Esophagus (tissue), 2 donors: ENCODE data around the gene CELSR3. TPM values are rescaled to one million over a fixed set of nuclear protein-coding genes. Genes with fewer than 3 reads are reported as not detected.

Source experiments
- H3K27ac ChIP-seq, 2 donors: one replicate each; pipeline ENCODE4 v1.5.1; 2013; ENCODE audit warnings: low read depth in 2 of 2, mild to moderate bottlenecking in 2 of 2, inconsistent platforms in 1 of 2, low read length in 1 of 2, moderate library complexity in 1 of 2
- H3K27me3 ChIP-seq, 2 donors: one replicate each; pipeline ENCODE4 v1.6.1; 2013; ENCODE audit warnings: low read length in 2 of 2, control low read depth in 1 of 2, mild to moderate bottlenecking in 1 of 2; ENCODE audit not compliant: insufficient read depth in 2 of 2, control insufficient read depth in 1 of 2
- H3K36me3 ChIP-seq, 2 donors: one replicate each; pipeline ENCODE4 v1.6.1; 2013; ENCODE audit warnings: low read length in 1 of 2; ENCODE audit not compliant: control insufficient read depth in 2 of 2, insufficient read depth in 2 of 2
- H3K4me1 ChIP-seq, 2 donors: one replicate each; pipeline ENCODE4 v1.6.1; 2013; ENCODE audit warnings: low read length in 1 of 2; ENCODE audit not compliant: control insufficient read depth in 2 of 2, insufficient read depth in 2 of 2
- H3K4me3 ChIP-seq, 2 donors: one replicate each; pipeline ENCODE4 v1.5.1; 2013; ENCODE audit warnings: low read length in 2 of 2, mild to moderate bottlenecking in 2 of 2, low read depth in 1 of 2, moderate library complexity in 1 of 2
- H3K9me3 ChIP-seq, 2 donors: one replicate each; pipeline ENCODE4 v1.6.1; 2013; ENCODE audit warnings: mild to moderate bottlenecking in 2 of 2, low read depth in 1 of 2, low read length in 1 of 2, moderate library complexity in 1 of 2; ENCODE audit not compliant: control insufficient read depth in 2 of 2, insufficient read depth in 1 of 2
- WGBS, 2 donors: extraction: QIAGEN DNeasy Blood & Tissue Kit; methylation state at CpG; one replicate each; pipeline ENCODE4 v1.1.7; 2013; 5-methylcytosine and 5-hydroxymethylcytosine counted together
- polyA plus RNA-seq, 2 donors: library from polyadenylated mRNA; stranded (reverse); fragments of 200-250 nt; gene quantifications; one replicate each; pipeline ENCODE4 v1.2.3, GENCODE V29; 2013
- donor health status: healthy with polysubstance abuse.
- donor health status: Bipolar disorder and iron deficiency.

CELSR3 gene
- polyA plus RNA-seq, 2 donors = 0.36 to 0.77 TPM

- peaks cover 2 to 12% of the 10 kb centered on the region in 2 donors for H3K4me1 ChIP-seq
These were observed 33.9 kb upstream of the CELSR3 start for GRCh38 chr3:48696601-48697000.

DNA sequence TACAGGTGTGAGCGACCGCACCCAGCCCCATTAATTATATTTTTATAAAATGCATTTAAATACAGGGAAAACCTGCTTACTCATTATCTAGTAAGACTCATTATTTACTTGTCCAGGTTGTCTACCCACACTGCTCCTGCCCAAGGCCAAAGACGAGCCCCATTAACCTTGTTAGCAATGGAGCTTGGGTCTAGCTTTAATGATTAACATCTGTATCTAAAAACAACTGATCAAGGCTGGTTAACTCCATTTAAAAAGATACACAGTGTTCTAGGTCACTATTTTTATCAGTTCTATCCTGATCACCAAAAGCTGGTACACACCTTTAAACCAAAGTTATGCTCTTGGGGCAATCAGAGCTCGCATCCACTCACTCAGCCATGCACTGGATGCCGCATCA, 33.5 kb upstream of the CELSR3 start:
- no peaks in the 10 kb centered on the region for H3K27me3 ChIP-seq
- 84 to 94% methylated on average over 5 of the region's 5 CpGs for WGBS, 2 donors
- H3K9me3 ChIP-seq = no peaks in the 10 kb centered on the region
- no peak overlapping the region for H3K27ac ChIP-seq
- peaks cover 8 to 22% of the 10 kb centered on the region in 2 donors for H3K36me3 ChIP-seq
- peaks cover 2 to 12% of the 10 kb centered on the region in 2 donors for H3K4me1 ChIP-seq
- no peak overlapping the region for H3K4me3 ChIP-seq

More at GRCh38 chr3:48696601-48697000, 33.9 kb upstream of the CELSR3 start:
- Histone ChIP-seq H3K9me3 (no peaks in the 10 kb centered on the region), H3K4me3 (no peak overlapping the region), H3K27me3 (no peaks in the 10 kb centered on the region), H3K27ac (no peak overlapping the region), H3K36me3 (peaks cover 8 to 19% of the 10 kb centered on the region in 2 donors)

DNA sequence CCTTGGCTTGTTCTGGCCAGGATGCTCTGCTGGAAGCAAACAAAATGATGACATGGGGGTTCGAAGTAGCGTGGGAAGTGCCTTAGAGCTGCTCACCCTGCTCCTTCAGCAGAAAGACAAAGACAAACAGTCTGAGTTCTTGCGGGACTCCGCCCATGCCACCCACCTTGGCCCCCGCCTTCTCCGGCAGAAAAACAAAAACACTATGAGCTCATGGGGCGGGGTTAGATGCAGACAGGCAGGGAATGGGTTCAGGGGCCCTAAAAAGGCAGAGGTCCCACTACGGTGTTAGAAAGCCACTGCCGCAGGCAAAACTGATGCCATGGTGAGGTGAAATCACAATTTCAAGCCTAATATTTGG, 32.7 kb upstream of the CELSR3 start:
- H3K4me1 ChIP-seq = peaks cover 2 to 12% of the 10 kb centered on the region in 2 donors
- H3K9me3 ChIP-seq = no peaks in the 10 kb centered on the region
- H3K36me3 ChIP-seq = peaks cover 8 to 24% of the 10 kb centered on the region in 2 donors
- WGBS, 2 donors = 50 to 57% methylated on average over 9 of the region's 9 CpGs
- H3K27ac ChIP-seq = peak overlapping the region; percentile 85 to 94
- no peaks in the 10 kb centered on the region for H3K27me3 ChIP-seq
- H3K4me3 ChIP-seq = peak overlapping the region; percentile 18 to 20

GRCh38 chr3:48694610-48695392, 32.1 kb upstream of the CELSR3 start:
- peak overlapping the region; percentile 18 to 20 for H3K4me3 ChIP-seq
- H3K27me3 ChIP-seq = no peaks in the 10 kb centered on the region
- peak overlapping the region; percentile 85 to 94 for H3K27ac ChIP-seq
- WGBS, 2 donors = 47 to 56% methylated on average over 23 of the region's 23 CpGs
- H3K9me3 ChIP-seq = no peaks in the 10 kb centered on the region
- peaks cover 2 to 12% of the 10 kb centered on the region in 2 donors for H3K4me1 ChIP-seq
- H3K36me3 ChIP-seq = peaks cover 8 to 24% of the 10 kb centered on the region in 2 donors

GRCh38 chr3:48693826-48694225, 31.1 kb upstream of the CELSR3 start:
- 80 to 84% methylated on average over 8 of the region's 8 CpGs for WGBS, 2 donors
- H3K4me3 ChIP-seq = no peak overlapping the region
- no peaks in the 10 kb centered on the region for H3K9me3 ChIP-seq
- peaks cover 8 to 34% of the 10 kb centered on the region in 2 donors for H3K36me3 ChIP-seq
- peaks cover 2 to 12% of the 10 kb centered on the region in 2 donors for H3K4me1 ChIP-seq
- peak overlapping the region; percentile 72 to 85 for H3K27ac ChIP-seq
- no peaks in the 10 kb centered on the region for H3K27me3 ChIP-seq

DNA sequence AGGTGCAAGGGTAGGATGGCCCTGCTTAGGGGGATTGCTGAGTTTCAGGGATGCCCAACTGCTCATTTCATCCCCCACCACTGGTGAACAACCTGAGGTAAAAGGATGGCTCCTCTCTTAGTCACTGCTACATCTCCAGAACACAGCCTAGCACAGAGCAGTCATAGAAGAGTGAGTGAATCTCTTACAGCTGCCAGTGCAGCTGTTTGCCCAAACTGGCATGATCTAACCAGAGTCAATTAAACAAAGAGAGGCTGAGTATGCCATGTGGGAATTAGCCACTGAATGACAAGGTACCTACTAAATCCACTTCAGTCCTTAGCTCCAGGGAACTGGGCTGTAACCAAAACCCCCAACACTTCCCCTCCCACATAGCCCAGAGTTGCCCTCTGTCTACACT, 29.9 kb upstream of the CELSR3 start:
- H3K4me3 ChIP-seq = no peak overlapping the region
- H3K36me3 ChIP-seq = peaks cover 12 to 45% of the 10 kb centered on the region in 2 donors
- H3K9me3 ChIP-seq = no peaks in the 10 kb centered on the region
- H3K27me3 ChIP-seq = no peaks in the 10 kb centered on the region
- peaks cover 2 to 12% of the 10 kb centered on the region in 2 donors for H3K4me1 ChIP-seq
- H3K27ac ChIP-seq = no peak overlapping the region

DNA sequence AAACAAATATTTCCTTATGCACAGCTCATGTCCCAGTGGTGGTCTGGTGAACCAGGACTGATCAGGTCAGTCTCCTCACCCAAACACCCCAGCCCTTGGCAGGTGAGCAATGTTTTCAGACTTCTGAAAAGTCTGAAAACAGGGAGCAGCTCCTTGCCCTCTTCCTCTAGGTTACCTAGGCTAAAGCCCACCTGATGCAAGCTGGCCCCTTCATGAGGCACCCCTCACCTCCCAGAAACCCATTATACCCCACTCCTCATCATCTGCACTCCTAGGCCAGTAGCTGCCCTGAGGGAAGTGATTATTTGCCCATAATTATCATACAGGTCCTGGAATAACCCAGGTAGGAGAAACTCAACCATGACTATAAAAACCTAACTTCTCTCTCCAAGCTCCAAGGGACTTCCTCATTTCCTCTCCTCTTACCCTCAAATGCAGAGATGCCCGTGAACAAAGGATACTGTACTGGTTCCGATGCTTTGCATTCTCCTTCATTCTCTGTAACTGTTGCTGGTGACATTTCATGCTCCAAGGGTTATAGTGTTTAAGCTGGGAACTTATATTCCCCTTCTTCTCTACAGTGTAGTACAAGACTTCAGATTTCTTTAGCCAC, 28.3 kb upstream of the CELSR3 start:
- Histone ChIP-seq H3K27ac (no peak overlapping the region), H3K36me3 (peaks cover 12 to 51% of the 10 kb centered on the region in 2 donors), H3K4me3 (no peak overlapping the region), H3K9me3 (no peaks in the 10 kb centered on the region), H3K4me1 (peaks cover 4 to 12% of the 10 kb centered on the region in 2 donors), H3K27me3 (no peaks in the 10 kb centered on the region)
- 93 to 95% methylated on average over 2 of the region's 2 CpGs for WGBS, 2 donors

DNA sequence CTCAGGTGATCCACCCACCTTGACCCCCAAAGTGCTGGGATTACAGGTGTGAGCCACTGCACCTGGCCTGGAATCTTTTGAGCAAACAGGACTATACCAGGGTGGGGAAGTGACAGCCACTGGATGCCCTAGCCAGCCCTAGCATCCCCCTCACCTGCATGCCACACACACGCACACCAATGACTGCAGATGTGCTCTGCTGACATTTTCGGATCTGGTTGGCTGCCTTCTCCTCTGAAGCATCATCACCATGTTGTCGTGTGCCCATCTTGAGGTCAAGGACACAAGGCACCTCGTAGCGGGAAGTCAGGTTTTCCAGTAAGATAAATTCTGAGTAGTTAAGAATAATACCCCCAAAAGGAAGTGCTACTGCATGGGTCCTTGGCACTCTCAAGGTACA, 26.7 kb upstream of the CELSR3 start:
- H3K4me1 ChIP-seq = peaks cover 5 to 7% of the 10 kb centered on the region in 2 donors
- 73 to 74% methylated on average over 5 of the region's 5 CpGs for WGBS, 2 donors
- H3K9me3 ChIP-seq = no peaks in the 10 kb centered on the region
- H3K27ac ChIP-seq = no peak overlapping the region
- H3K27me3 ChIP-seq = no peaks in the 10 kb centered on the region
- H3K36me3 ChIP-seq = peaks cover 12 to 46% of the 10 kb centered on the region in 2 donors
- H3K4me3 ChIP-seq = no peak overlapping the region

DNA sequence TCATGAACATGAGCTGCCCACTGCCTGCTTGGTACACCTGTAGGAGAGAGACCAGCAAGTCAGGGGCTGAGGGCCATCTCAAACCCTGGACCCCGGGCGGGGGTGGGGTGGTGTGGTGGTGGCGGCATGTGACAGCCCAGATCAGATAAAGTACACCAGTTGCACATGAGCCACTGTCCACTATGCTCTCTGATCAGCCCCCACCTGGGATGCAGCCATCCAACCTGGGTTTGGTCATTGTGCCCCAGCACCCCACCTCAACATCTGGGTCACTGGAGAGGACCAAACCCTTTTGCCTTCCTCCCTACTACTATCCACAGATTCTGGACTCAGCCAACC, 26.0 kb upstream of the CELSR3 start:
- WGBS, 2 donors = 87% methylated on average over 3 of the region's 3 CpGs

More for the DNA sequence above, 26.0 kb upstream of the CELSR3 start:
- no peaks in the 10 kb centered on the region for H3K9me3 ChIP-seq
- peaks cover 2 to 9% of the 10 kb centered on the region in 2 donors for H3K4me1 ChIP-seq
- H3K36me3 ChIP-seq = peaks cover 12 to 42% of the 10 kb centered on the region in 2 donors
- H3K27me3 ChIP-seq = no peaks in the 10 kb centered on the region
- H3K4me3 ChIP-seq = no peak overlapping the region
- H3K27ac ChIP-seq = no peak overlapping the region
